Measurements from ENCODE around the gene ARHGAP9.

- TF ChIP-seq YY1 (IDR thresholded peaks at IDR 0.05; ENCODE audit: low read depth, low read length) (no peak), POLR2A (IDR thresholded peaks at IDR 0.05; ENCODE audit: control extremely low read depth in 1 of 2, low read depth in 2 of 2, low read length in 2 of 2) (no peak), CHD2 (IDR thresholded peaks at IDR 0.05; ENCODE audit: low read length) (no peak), TEAD4 (IDR thresholded peaks at IDR 0.05; ENCODE audit: low read depth, low read length) (no peak), NANOG (IDR thresholded peaks at IDR 0.05; ENCODE audit: insufficient read depth, low read depth, low read length, poor library complexity, severe bottlenecking) (no peak), EZH2 (IDR thresholded peaks at IDR 0.05; ENCODE audit: low read depth, low read length, severe bottlenecking) (no peak), TAF1 (IDR thresholded peaks at IDR 0.05; ENCODE audit: low read depth, low read length) (no peak)
- TF ChIP-seq, protein P1, sequence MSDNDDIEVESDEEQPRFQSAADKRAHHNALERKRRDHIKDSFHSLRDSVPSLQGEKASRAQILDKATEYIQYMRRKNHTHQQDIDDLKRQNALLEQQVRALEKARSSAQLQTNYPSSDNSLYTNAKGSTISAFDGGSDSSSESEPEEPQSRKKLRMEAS (IDR thresholded peaks at IDR 0.05) = no peak
- TF ChIP-seq, protein P2, sequence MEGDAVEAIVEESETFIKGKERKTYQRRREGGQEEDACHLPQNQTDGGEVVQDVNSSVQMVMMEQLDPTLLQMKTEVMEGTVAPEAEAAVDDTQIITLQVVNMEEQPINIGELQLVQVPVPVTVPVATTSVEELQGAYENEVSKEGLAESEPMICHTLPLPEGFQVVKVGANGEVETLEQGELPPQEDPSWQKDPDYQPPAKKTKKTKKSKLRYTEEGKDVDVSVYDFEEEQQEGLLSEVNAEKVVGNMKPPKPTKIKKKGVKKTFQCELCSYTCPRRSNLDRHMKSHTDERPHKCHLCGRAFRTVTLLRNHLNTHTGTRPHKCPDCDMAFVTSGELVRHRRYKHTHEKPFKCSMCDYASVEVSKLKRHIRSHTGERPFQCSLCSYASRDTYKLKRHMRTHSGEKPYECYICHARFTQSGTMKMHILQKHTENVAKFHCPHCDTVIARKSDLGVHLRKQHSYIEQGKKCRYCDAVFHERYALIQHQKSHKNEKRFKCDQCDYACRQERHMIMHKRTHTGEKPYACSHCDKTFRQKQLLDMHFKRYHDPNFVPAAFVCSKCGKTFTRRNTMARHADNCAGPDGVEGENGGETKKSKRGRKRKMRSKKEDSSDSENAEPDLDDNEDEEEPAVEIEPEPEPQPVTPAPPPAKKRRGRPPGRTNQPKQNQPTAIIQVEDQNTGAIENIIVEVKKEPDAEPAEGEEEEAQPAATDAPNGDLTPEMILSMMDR (IDR thresholded peaks at IDR 0.05; ENCODE audit: control extremely low read depth in 1 of 3, insufficient read depth in 1 of 3, low read depth in 1 of 3, low read length in 3 of 3) = no peak
These were observed 21.0 kb downstream of the ARHGAP9 start for GRCh38 chr12:57458665-57459054.

Data from H1 (cell line).